Endothelial cell of umbilical vein (primary cell): ENCODE results near the gene PRKG1. TPM values are rescaled to one million over a fixed set of nuclear protein-coding genes. Genes with fewer than 3 reads are reported as not detected.

Source experiments
- BruUV-seq: library from RNA; stranded (reverse); fragments of 400-500 nt; replicated peaks from 2 replicates; lab custom pipeline; 2021; lab: Mats Ljungman, UMichigan
- CTCF ChIA-PET: fragments of 300-600, 350-600 bp; sonication (Branson Sonifier 250); formaldehyde crosslinking; loops from one replicate; lab custom pipeline; 2021; ENCODE audit warnings: antibody characterized with exemption, inconsistent platforms; lab: Charles Lee
- POLR2A ChIA-PET: fragments of 300-600, 350-600 bp; sonication (Branson Sonifier 250); formaldehyde crosslinking; loops from one replicate; lab custom pipeline; 2021; ENCODE audit warnings: antibody characterized with exemption, inconsistent platforms; lab: Charles Lee
- DNase-seq: peaks from one replicate; pipeline ENCODE4 v3.0.0-alpha.2; 2011; ENCODE audit warnings: low read depth, low spot score
- FAIRE-seq: peaks from 2 replicates; lab custom pipeline; 2011; peaks lifted over from hg19 to GRCh38; lab: Jason Lieb, UNC
- H2AFZ ChIP-seq: 2 replicates; pipeline ENCODE4 v1.6.0; 2012; ENCODE audit warnings: low read depth, low read length, control low read depth, inconsistent platforms
- H3K27ac ChIP-seq: 2 replicates; pipeline ENCODE4 v1.5.1; 2011; ENCODE audit warnings: low read depth, mild to moderate bottlenecking, control low read depth, low read length, moderate library complexity; ENCODE audit not compliant: insufficient read depth
- H3K27me3 ChIP-seq, 2 experiments: 2 replicates each; pipeline versions ENCODE4 v1.6.0 to v1.6.1; 2011; ENCODE audit warnings: low read length in 2 of 2, mixed read lengths in 1 of 2; ENCODE audit not compliant: control insufficient read depth in 2 of 2, insufficient read depth in 2 of 2
- H3K36me3 ChIP-seq, 2 experiments: 2 replicates in 1 of 2; 3 replicates in 1 of 2; pipeline ENCODE4 v1.5.1; 2011; ENCODE audit warnings: low read length in 2 of 2, mild to moderate bottlenecking in 1 of 2, moderate library complexity in 1 of 2; ENCODE audit not compliant: control insufficient read depth in 2 of 2, insufficient read depth in 2 of 2; ENCODE audit errors: extremely low read depth in 1 of 2
- H3K4me1 ChIP-seq: 3 replicates; pipeline ENCODE4 v1.5.1; 2011; ENCODE audit warnings: mild to moderate bottlenecking, low read length; ENCODE audit not compliant: control insufficient read depth, insufficient read depth; ENCODE audit errors: extremely low read depth
- H3K4me2 ChIP-seq: 2 replicates; pipeline ENCODE4 v1.6.1; 2011; ENCODE audit warnings: low read length, control low read depth, mixed read lengths; ENCODE audit not compliant: insufficient read depth
- H3K4me3 ChIP-seq, 3 experiments: fragments of 200-600 bp in 1 of 3; sonication (generic), shearing (Covaris generic) in 1 of 3; replicated peaks in 1 of 3; 2 replicates each; pipeline ENCODE4 v1.5.1; 2011 to 2016; ENCODE audit warnings: control low read depth in 3 of 3, low read length in 3 of 3, mild to moderate bottlenecking in 2 of 3, inconsistent platforms in 1 of 3, low read depth in 1 of 3, moderate library complexity in 1 of 3; ENCODE audit not compliant: insufficient read depth in 1 of 3
- H3K79me2 ChIP-seq: 2 replicates; pipeline ENCODE4 v1.6.0; 2012; ENCODE audit warnings: low read length, inconsistent platforms; ENCODE audit not compliant: control insufficient read depth, insufficient read depth
- H3K9ac ChIP-seq: replicated peaks from 2 replicates; pipeline ENCODE3; 2011; ENCODE audit warnings: low read length, control low read depth; ENCODE audit not compliant: insufficient read depth; ENCODE audit errors: extremely low read depth
- H3K9me1 ChIP-seq: replicated peaks from 3 replicates; pipeline ENCODE4 v1.6.0; 2011; ENCODE audit warnings: mild to moderate bottlenecking, low read length; ENCODE audit not compliant: control insufficient read depth, insufficient read depth; ENCODE audit errors: extremely low read depth
- H3K9me3 ChIP-seq: replicated peaks from 2 replicates; pipeline ENCODE4 v1.5.1; 2012; ENCODE audit warnings: low read length, inconsistent platforms; ENCODE audit not compliant: control insufficient read depth, insufficient read depth
- H4K20me1 ChIP-seq: replicated peaks from 2 replicates; pipeline ENCODE3; 2011; ENCODE audit warnings: mild to moderate bottlenecking, low read length; ENCODE audit not compliant: control insufficient read depth, insufficient read depth; ENCODE audit errors: extremely low read depth
- CTCF ChIP-seq, 2 donors: IDR thresholded peaks; 1 replicate in 1 of 2; 2 replicates in 1 of 2; pipeline ENCODE4 v1.5.1; 2011; ENCODE audit warnings: low read length in 2 of 2, mild to moderate bottlenecking in 2 of 2, moderate library complexity in 2 of 2, control low read depth in 1 of 2, inconsistent platforms in 1 of 2, low read depth in 1 of 2; ENCODE audit not compliant: insufficient read depth in 1 of 2; ENCODE audit errors: extremely low read depth in 1 of 2
- EZH2 ChIP-seq: IDR thresholded peaks from 2 replicates; pipeline ENCODE4 v1.6.1; 2012; ENCODE audit warnings: borderline replicate concordance, low read depth, mild to moderate bottlenecking, moderate library complexity, low read length, inconsistent platforms; ENCODE audit not compliant: severe bottlenecking
- FOS ChIP-seq: IDR thresholded peaks from 2 replicates; pipeline ENCODE4 v1.6.1; 2011; ENCODE audit warnings: mild to moderate bottlenecking, low read length, moderate library complexity, borderline replicate concordance; ENCODE audit not compliant: insufficient read depth
- JUN ChIP-seq: IDR thresholded peaks from 2 replicates; pipeline ENCODE4 v1.6.1; 2011; ENCODE audit warnings: borderline replicate concordance, low read depth; ENCODE audit not compliant: insufficient read length, insufficient read depth
- MYC ChIP-seq: IDR thresholded peaks from one replicate; pipeline ENCODE4 v1.6.1; 2011; ENCODE audit warnings: mild to moderate bottlenecking, low read depth, low read length
- POLR2A ChIP-seq: IDR thresholded peaks from 2 replicates; pipeline ENCODE4 v1.6.1; 2012; ENCODE audit warnings: low read depth, mild to moderate bottlenecking, control low read depth, low read length
- POLR2AphosphoS5 ChIP-seq: IDR thresholded peaks from 2 replicates; pipeline ENCODE4 v1.6.1; 2012; ENCODE audit warnings: low read depth, mild to moderate bottlenecking, control low read depth, low read length, moderate library complexity; ENCODE audit not compliant: insufficient read depth
- dilution Hi-C: fragments of 300-500 bp; cut with MboI; formaldehyde crosslinking; loops from one replicate; pipeline ENCODE4 v1.15.0; 2019; ENCODE audit warnings: low sequenced_read_pairs; ENCODE audit not compliant: extremely low pct_ligation_motif_present
- intact Hi-C: fragments of 100-400 bp; cut with micrococcal nuclease; formaldehyde crosslinking; loops from one replicate; pipeline ENCODE4 v1.10.0; 2022
- polyA plus RNA-seq, 4 experiments: library from polyadenylated mRNA; depleted of rRNA in 3 of 4; stranded (reverse) in 3 of 4; unstranded in 1 of 4; fragments of >200 nt; gene quantifications; 2 replicates each; pipeline versions ENCODE4 v1.2.1 to v1.2.3, GENCODE V29; 2011 to 2012; ENCODE audit warnings: missing spikeins in 1 of 4
- total RNA-seq: library from RNA; stranded (reverse); gene quantifications from 2 replicates; pipeline ENCODE4 v1.2.3, GENCODE V29; 2021

PRKG1 gene
- total and polyA plus RNA-seq, 2 donors (not counting 3 experiments of a cell fraction or from before 2014, with no cell fraction given) = 0.01 to 0.18 TPM

GRCh38 chr10:51168086-51168815, 94.0 kb downstream of the PRKG1 start:
- TF ChIP-seq FOS (no peak), CTCF (IDR thresholded peaks at IDR 0.05; ENCODE audit: extremely low read depth in 1 of 2, insufficient read depth in 1 of 2, low read depth in 1 of 2, low read length in 2 of 2) (no peak), MYC (no peak), EZH2 (no peak), JUN (no peak), POLR2A (no peak), POLR2AphosphoS5 (no peak)
- BruUV-seq = no TSS peak
- Histone ChIP-seq H3K79me2 (no peaks in the 10 kb centered on the region), H3K4me2 (no peak overlapping the region), H3K36me3 (no peaks in the 10 kb centered on the region), H3K27me3 (no peaks in the 10 kb centered on the region), H4K20me1 (no peaks in the 10 kb centered on the region), H3K27ac (no peak overlapping the region), H3K4me3 (no peak overlapping the region), H3K9me3 (no peaks in the 10 kb centered on the region), H3K9me1 (no peaks in the 10 kb centered on the region), H3K4me1 (no peaks in the 10 kb centered on the region), H2AFZ (no peak overlapping the region), H3K9ac (no peak overlapping the region)
- no peak for FAIRE-seq
- dilution Hi-C loops = no loop called here
- ChIA-PET CTCF (interaction anchor here (1.0 kb wide), 1 partner anchor 15 kb away, joined by 5 read pairs; no protein-coding TSS in a partner anchor), POLR2A (no interaction called here)
- intact Hi-C loops = no loop called here
- DNase-seq = no peak
